Epithelial cell of esophagus (primary cell): ENCODE measurements around the gene PI4KA.
"Not testable (repeated sequence)": the region's sequence is repeated elsewhere in the genome, so short reads cannot be mapped to it uniquely, and the experiment has no call there.

ENCODE experiments used
- DNase-seq: peaks from one replicate; pipeline ENCODE4 v3.0.0; 2010; ENCODE audit warnings: low read depth
- H3K4me3 ChIP-seq: 2 replicates; pipeline ENCODE4 v1.5.1; 2011; ENCODE audit warnings: mild to moderate bottlenecking, low read length, control low read depth
- CTCF ChIP-seq: IDR thresholded peaks from 2 replicates; pipeline ENCODE4 v1.5.1; 2011; ENCODE audit warnings: low read depth, mild to moderate bottlenecking, low read length, control low read depth, inconsistent platforms; ENCODE audit not compliant: insufficient read depth; ENCODE audit errors: missing control alignments

The PI4KA gene

GRCh38 chr22:20741634-20742581, 116.7 kb downstream of the PI4KA start:
- TF ChIP-seq CTCF = peak; percentile 77
- H3K4me3 ChIP-seq = no peak overlapping the region
- peak; percentile 56 for DNase-seq

GRCh38 chr22:20741008-20741633, 117.5 kb downstream of the PI4KA start:
- DNase-seq = no peak

GRCh38 chr22:20740222-20740951, 118.2 kb downstream of the PI4KA start:
- H3K4me3 ChIP-seq = no peak overlapping the region
- TF ChIP-seq CTCF = no peak
- DNase-seq = no peak

More at GRCh38 chr22:20741008-20741633, 117.5 kb downstream of the PI4KA start:
- no peak for TF ChIP-seq CTCF
- H3K4me3 ChIP-seq = no peak overlapping the region

GRCh38 chr22:20738394-20739089, 120.1 kb downstream of the PI4KA start:
- no peak for TF ChIP-seq CTCF
- no peak for DNase-seq
- H3K4me3 ChIP-seq = no peak overlapping the region

GRCh38 chr22:20736891-20737290, 121.7 kb downstream of the PI4KA start:
- H3K4me3 ChIP-seq = not testable (repeated sequence)

GRCh38 chr22:20735356-20736162, 123.1 kb downstream of the PI4KA start:
- DNase-seq, H3K4me3 ChIP-seq: not testable (repeated sequence)

More at GRCh38 chr22:20736891-20737290, 121.7 kb downstream of the PI4KA start:
- not testable (repeated sequence) for DNase-seq

GRCh38 chr22:20732431-20732830, 126.2 kb downstream of the PI4KA start:
- DNase-seq, H3K4me3 ChIP-seq: not testable (repeated sequence)
